Mesenchymal stem cell (in vitro differentiated cells and primary cell): ENCODE data around the gene POLR2C. TPM values are rescaled to one million over a fixed set of nuclear protein-coding genes. Genes with fewer than 3 reads are reported as not detected.

Experiments used
- DNase-seq: peaks from one replicate; pipeline ENCODE4 v3.0.0-alpha.2; 2013
- H2AFZ ChIP-seq: one replicate; pipeline ENCODE4 v1.6.1; 2013; ENCODE audit warnings: low read depth, mild to moderate bottlenecking, control low read depth, inconsistent platforms, low read length, moderate library complexity
- H2AK5ac ChIP-seq: 2 replicates; pipeline ENCODE4 v1.6.1; 2013; ENCODE audit warnings: low read length, moderate library complexity, mild to moderate bottlenecking, inconsistent platforms; ENCODE audit not compliant: severe bottlenecking
- H2BK120ac ChIP-seq: one replicate; pipeline ENCODE4 v1.6.1; 2013; ENCODE audit warnings: low read depth, mild to moderate bottlenecking, inconsistent platforms, low read length, moderate library complexity
- H2BK12ac ChIP-seq, 2 experiments: one replicate each; pipeline ENCODE4 v1.6.1; 2013; ENCODE audit warnings: inconsistent platforms in 2 of 2, low read length in 2 of 2, mild to moderate bottlenecking in 2 of 2, moderate library complexity in 2 of 2, control low read depth in 1 of 2
- H2BK15ac ChIP-seq: one replicate; pipeline ENCODE4 v1.6.1; 2013; ENCODE audit warnings: mild to moderate bottlenecking, low read depth, inconsistent platforms; ENCODE audit not compliant: poor library complexity, severe bottlenecking
- H2BK5ac ChIP-seq: 2 replicates; pipeline ENCODE4 v1.6.1; 2013; ENCODE audit warnings: low read depth, mild to moderate bottlenecking, low read length, control low read depth, inconsistent platforms; ENCODE audit not compliant: poor library complexity, severe bottlenecking
- H3K14ac ChIP-seq, 2 experiments: one replicate each; pipeline ENCODE4 v1.6.1; 2013; ENCODE audit warnings: inconsistent platforms in 2 of 2, low read length in 2 of 2, control low read depth in 1 of 2, mild to moderate bottlenecking in 1 of 2, moderate library complexity in 1 of 2
- H3K18ac ChIP-seq, 2 experiments: one replicate each; pipeline ENCODE4 v1.6.1; 2013; ENCODE audit warnings: inconsistent platforms in 2 of 2, low read length in 2 of 2, control low read depth in 1 of 2, low read depth in 1 of 2, mild to moderate bottlenecking in 1 of 2
- H3K23ac ChIP-seq, 2 experiments: one replicate each; pipeline ENCODE4 v1.6.1; 2013; ENCODE audit warnings: inconsistent platforms in 2 of 2, low read length in 2 of 2, mild to moderate bottlenecking in 2 of 2, moderate library complexity in 2 of 2, control low read depth in 1 of 2
- H3K27ac ChIP-seq: 2 replicates; pipeline ENCODE4 v1.5.1; 2013; ENCODE audit warnings: mild to moderate bottlenecking, moderate library complexity, low read length, control low read depth, inconsistent platforms; ENCODE audit not compliant: poor library complexity, severe bottlenecking
- H3K27me3 ChIP-seq, 2 experiments: 2 replicates each; pipeline versions ENCODE4 v1.6.1 to v1.7.0; 2013; ENCODE audit warnings: low read length in 2 of 2, mild to moderate bottlenecking in 2 of 2, moderate library complexity in 2 of 2, control low read depth in 1 of 2, inconsistent platforms in 1 of 2; ENCODE audit not compliant: control insufficient read depth in 1 of 2, insufficient read depth in 1 of 2
- H3K36me3 ChIP-seq, 2 experiments: 2 replicates each; pipeline versions ENCODE4 v1.6.1 to v1.7.0; 2013; ENCODE audit warnings: low read length in 2 of 2, control low read depth in 1 of 2, inconsistent platforms in 1 of 2, low read depth in 1 of 2, mild to moderate bottlenecking in 1 of 2; ENCODE audit not compliant: insufficient read depth in 2 of 2, control insufficient read depth in 1 of 2
- H3K4ac ChIP-seq, 2 experiments: one replicate each; pipeline ENCODE4 v1.6.1; 2013; ENCODE audit warnings: inconsistent platforms in 2 of 2, low read length in 2 of 2, mild to moderate bottlenecking in 2 of 2, moderate library complexity in 2 of 2, control low read depth in 1 of 2, low read depth in 1 of 2
- H3K4me1 ChIP-seq: 2 replicates; pipeline ENCODE4 v1.6.1; 2013; ENCODE audit warnings: low read depth, low read length, control low read depth; ENCODE audit not compliant: control insufficient read depth, insufficient read depth
- H3K4me2 ChIP-seq: 2 replicates; pipeline ENCODE4 v1.6.1; 2013; ENCODE audit warnings: low read length, mild to moderate bottlenecking, inconsistent platforms; ENCODE audit not compliant: poor library complexity, severe bottlenecking
- H3K4me3 ChIP-seq, 2 experiments: 2 replicates each; pipeline versions ENCODE4 v1.5.1 to v1.7.0; 2013; ENCODE audit warnings: low read length in 2 of 2, mild to moderate bottlenecking in 2 of 2, control low read depth in 1 of 2, low read depth in 1 of 2; ENCODE audit not compliant: insufficient read depth in 1 of 2
- H3K79me1 ChIP-seq: replicated peaks from 2 replicates; pipeline ENCODE4 v1.6.1; 2013; ENCODE audit warnings: mild to moderate bottlenecking, control low read depth, low read length, inconsistent platforms; ENCODE audit not compliant: poor library complexity, severe bottlenecking
- H3K9ac ChIP-seq: 2 replicates; pipeline ENCODE4 v1.7.0; 2013; ENCODE audit warnings: mild to moderate bottlenecking, low read length, moderate library complexity
- H3K9me3 ChIP-seq: 2 replicates; pipeline ENCODE4 v1.7.0; 2013; ENCODE audit warnings: mild to moderate bottlenecking, low read length; ENCODE audit not compliant: control insufficient read depth
- H4K8ac ChIP-seq: one replicate; pipeline ENCODE4 v1.6.1; 2013; ENCODE audit warnings: inconsistent platforms, mild to moderate bottlenecking, low read length, moderate library complexity
- H4K91ac ChIP-seq: one replicate; pipeline ENCODE4 v1.6.1; 2013; ENCODE audit warnings: mild to moderate bottlenecking, low read length, inconsistent platforms
- WGBS: methylation state at CpG from one replicate; pipeline ENCODE4 v1.1.7; 2013; ENCODE audit warnings: mixed read lengths; 5-methylcytosine and 5-hydroxymethylcytosine counted together
- polyA plus RNA-seq, 2 experiments: library from polyadenylated mRNA; stranded (reverse); fragments of 200-250 nt; gene quantifications; one replicate each; pipeline ENCODE4 v1.2.3, GENCODE V29; 2013

The POLR2C gene
- 39.3 TPM for polyA plus RNA-seq (2013, experiment 1 of 2)
- polyA plus RNA-seq (2013, experiment 2 of 2) = 40.0 TPM

- H3K27ac ChIP-seq = no peak within 1 kb of the TSS
- H3K9ac ChIP-seq = peak within 1 kb of the TSS; percentile 94
- 1% methylated on average over 40 of the region's 47 CpGs for WGBS
- no peaks in the 10 kb centered on the region for H3K9me3 ChIP-seq
- no peak within 1 kb of the TSS for H4K8ac ChIP-seq
- H4K91ac ChIP-seq = peak within 1 kb of the TSS; percentile 55
- peak; percentile 88 for DNase-seq
- H2AFZ ChIP-seq = no peak within 1 kb of the TSS
- H2BK15ac ChIP-seq = peak within 1 kb of the TSS; percentile 13
- H3K4me1 ChIP-seq = peaks cover 8% of the 10 kb centered on the region
- H3K4me2 ChIP-seq = peak within 1 kb of the TSS; percentile 68
- peak within 1 kb of the TSS; percentile 15 to 88 for H3K4ac ChIP-seq
- no peak within 1 kb of the TSS for H2BK12ac ChIP-seq
- H3K4me3 ChIP-seq = peak within 1 kb of the TSS; percentile 72 to 96
- H3K36me3 ChIP-seq = peaks cover 41 to 75% of the 10 kb centered on the region in 2 experiments
- peak within 1 kb of the TSS in 1 of 2 experiments; percentile 23 for H3K23ac ChIP-seq
- H2BK120ac ChIP-seq = peak within 1 kb of the TSS; percentile 8
- H2BK5ac ChIP-seq = no peak within 1 kb of the TSS
- H3K27me3 ChIP-seq = no peaks in the 10 kb centered on the region
- peak within 1 kb of the TSS in 1 of 2 experiments; percentile 70 for H3K14ac ChIP-seq
- peaks cover 8% of the 10 kb centered on the region for H3K79me1 ChIP-seq
- H3K18ac ChIP-seq = peak within 1 kb of the TSS; percentile 68 to 73
- H2AK5ac ChIP-seq = no peak within 1 kb of the TSS
These were observed at the start of gene POLR2C for GRCh38 chr16:57462209-57462977. TSS of gene POLR2C (plus strand) at chr16:57462679. CDS start at chr16:57462725, 46 bp downstream.

DNA sequence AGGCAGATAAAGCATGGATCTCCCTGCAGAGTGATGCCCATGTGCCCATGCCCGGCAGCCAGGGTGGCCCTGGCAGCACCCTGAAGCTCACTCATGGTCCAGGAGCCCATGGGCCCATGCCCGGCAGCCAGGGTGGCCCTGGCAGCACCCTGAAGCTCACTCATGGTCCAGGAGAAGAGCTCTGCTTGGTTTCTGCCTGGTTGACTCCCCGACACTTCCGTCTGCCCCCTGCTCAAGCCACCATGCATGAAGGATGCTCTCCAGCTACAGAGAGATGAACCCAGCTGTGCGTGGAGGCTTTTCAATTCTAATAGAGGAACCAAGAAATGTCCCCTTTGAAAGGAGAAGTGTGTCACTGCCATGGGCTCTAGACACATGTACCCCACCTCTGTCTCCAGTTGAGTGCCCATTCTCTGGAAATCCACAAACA, 49.2 kb upstream of the POLR2C start:
- Histone ChIP-seq H2AFZ (no peak overlapping the region), H3K9ac (no peak overlapping the region), H3K4me2 (no peak overlapping the region), H3K9me3 (no peaks in the 10 kb centered on the region), H3K79me1 (no peaks in the 10 kb centered on the region), H4K91ac (no peak overlapping the region), H3K4me1 (peaks cover 9% of the 10 kb centered on the region), H3K23ac (no peak overlapping the region), H4K8ac (no peak overlapping the region), H3K14ac (no peak overlapping the region), H3K27ac (no peak overlapping the region), H2BK120ac (no peak overlapping the region), H2AK5ac (no peak overlapping the region), H3K18ac (no peak overlapping the region), H3K4ac (no peak overlapping the region), H3K36me3 (no peaks in the 10 kb centered on the region), H2BK12ac (no peak overlapping the region), H3K27me3 (peaks cover 23 to 62% of the 10 kb centered on the region in 2 experiments), H3K4me3 (no peak overlapping the region), H2BK15ac (no peak overlapping the region), H2BK5ac (no peak overlapping the region)
- WGBS = 91% methylated on average over 5 of the region's 5 CpGs
- no peak for DNase-seq

- Histone ChIP-seq H2BK5ac (no peak overlapping the region), H3K9ac (no peak overlapping the region), H4K91ac (no peak overlapping the region), H2AFZ (no peak overlapping the region), H3K18ac (no peak overlapping the region), H3K14ac (no peak overlapping the region), H3K27ac (no peak overlapping the region), H3K9me3 (no peaks in the 10 kb centered on the region), H3K27me3 (peaks cover 23 to 62% of the 10 kb centered on the region in 2 experiments), H3K36me3 (no peaks in the 10 kb centered on the region), H3K4ac (no peak overlapping the region), H3K4me2 (no peak overlapping the region), H3K4me3 (no peak overlapping the region), H4K8ac (no peak overlapping the region), H3K4me1 (peaks cover 9% of the 10 kb centered on the region), H2AK5ac (no peak overlapping the region), H3K23ac (no peak overlapping the region), H2BK12ac (no peak overlapping the region), H2BK120ac (no peak overlapping the region), H2BK15ac (no peak overlapping the region), H3K79me1 (no peaks in the 10 kb centered on the region)
- WGBS = 70% methylated on average over 5 of the region's 7 CpGs
- DNase-seq = no peak
These were observed 48.7 kb upstream of the POLR2C start for GRCh38 chr16:57413733-57414132.

GRCh38 chr16:57416084-57416483, 46.4 kb upstream of the POLR2C start:
- Histone ChIP-seq H3K18ac (peak overlapping the region; percentile 74 to 82), H2BK120ac (no peak overlapping the region), H3K27ac (no peak overlapping the region), H4K8ac (peak overlapping the region; percentile 95), H2BK12ac (peak overlapping the region in 1 of 2 experiments; percentile 87), H3K4me1 (peaks cover 12% of the 10 kb centered on the region), H2AFZ (peak overlapping the region; percentile 65), H3K14ac (no peak overlapping the region), H3K79me1 (no peaks in the 10 kb centered on the region), H3K9me3 (no peaks in the 10 kb centered on the region), H4K91ac (peak overlapping the region; percentile 90), H3K27me3 (peaks cover 7 to 42% of the 10 kb centered on the region in 2 experiments), H3K36me3 (no peaks in the 10 kb centered on the region), H2BK5ac (no peak overlapping the region), H3K9ac (no peak overlapping the region), H2BK15ac (peak overlapping the region; percentile 91), H3K4me3 (no peak overlapping the region), H3K23ac (no peak overlapping the region), H2AK5ac (no peak overlapping the region), H3K4ac (peak overlapping the region in 1 of 2 experiments; percentile 21), H3K4me2 (no peak overlapping the region)
- no peak for DNase-seq
- WGBS = 85% methylated on average over 15 of the region's 16 CpGs
